HepG2 (cell line): Measurements from ENCODE around the gene CDC37. TPM values are rescaled to one million over a fixed set of nuclear protein-coding genes. Genes with fewer than 3 reads are reported as not detected.
A peak's percentile ranks its signal among the peaks of the same experiment; 100 is the strongest.

Source experiments
- ARNTL ChIP-seq: sonication (generic); formaldehyde crosslinking; IDR thresholded peaks from 2 replicates; pipeline ENCODE4 v1.4.0; 2020; ENCODE audit warnings: mild to moderate bottlenecking, missing genetic modification reagents
- DMTF1 ChIP-seq: sonication (generic); formaldehyde crosslinking; IDR thresholded peaks from 2 replicates; pipeline ENCODE4 v1.4.0; 2020; ENCODE audit warnings: mild to moderate bottlenecking, missing genetic modification reagents
- ELF1 ChIP-seq: sonication (generic); formaldehyde crosslinking; IDR thresholded peaks from 2 replicates; pipeline ENCODE4 v1.4.0; 2020; ENCODE audit warnings: missing genetic modification reagents
- HDAC1 ChIP-seq: sonication (generic); formaldehyde crosslinking; IDR thresholded peaks from 2 replicates; pipeline ENCODE4 v1.5.1; 2020; ENCODE audit warnings: mild to moderate bottlenecking, missing genetic modification reagents
- HMG20A ChIP-seq: IDR thresholded peaks from 2 replicates; pipeline ENCODE4 v1.6.1; 2016; ENCODE audit warnings: borderline replicate concordance
- ISX ChIP-seq: sonication (generic); formaldehyde crosslinking; conservative IDR thresholded peaks from 2 replicates; pipeline ENCODE4 v1.5.0; 2020; ENCODE audit warnings: missing genetic modification reagents
- JUND ChIP-seq: sonication (generic); formaldehyde crosslinking; IDR thresholded peaks from 2 replicates; pipeline ENCODE4 v1.8.0; 2022; ENCODE audit warnings: mild to moderate bottlenecking, missing genetic modification reagents
- KDM3A ChIP-seq: IDR thresholded peaks from 2 replicates; pipeline ENCODE4 v1.6.1; 2018; ENCODE audit warnings: low read depth, missing compliant biosample characterization
- KLF11 ChIP-seq: IDR thresholded peaks from 2 replicates; pipeline ENCODE4 v1.6.1; 2016; ENCODE audit warnings: missing compliant biosample characterization
- MAFF ChIP-seq: IDR thresholded peaks from 2 replicates; pipeline ENCODE4 v1.6.1; 2011; ENCODE audit warnings: low read depth, low read length, improper control_type of control experiment
- MEIS1 ChIP-seq: sonication (generic); formaldehyde crosslinking; IDR thresholded peaks from 2 replicates; pipeline ENCODE4 v1.9.0; 2021; ENCODE audit warnings: mild to moderate bottlenecking, missing genetic modification reagents, moderate library complexity, borderline replicate concordance
- TEAD2 ChIP-seq: sonication (generic); formaldehyde crosslinking; IDR thresholded peaks from 2 replicates; pipeline ENCODE4 v1.9.0; 2021; ENCODE audit warnings: missing genetic modification reagents
- TOPORS ChIP-seq: sonication (generic); formaldehyde crosslinking; IDR thresholded peaks from 2 replicates; pipeline ENCODE4 v1.8.0; 2023; ENCODE audit warnings: mild to moderate bottlenecking, missing genetic modification reagents
- ZFX ChIP-seq: sonication (generic); formaldehyde crosslinking; IDR thresholded peaks from 2 replicates; pipeline ENCODE4 v1.4.0; 2020; ENCODE audit warnings: mild to moderate bottlenecking, low read depth, missing genetic modification reagents, moderate library complexity
- ZNF143 ChIP-seq: sonication (generic); formaldehyde crosslinking; IDR thresholded peaks from 2 replicates; pipeline ENCODE4 v1.4.0; 2020; ENCODE audit warnings: missing genetic modification reagents
- ZNF275 ChIP-seq: sonication (generic); formaldehyde crosslinking; IDR thresholded peaks from 2 replicates; pipeline ENCODE4 v1.8.0; 2022; ENCODE audit warnings: missing genetic modification reagents, mild to moderate bottlenecking, inconsistent platforms, borderline replicate concordance
- ZNF280B ChIP-seq: sonication (generic); formaldehyde crosslinking; IDR thresholded peaks from 2 replicates; pipeline ENCODE4 v1.5.0; 2020; ENCODE audit warnings: missing genetic modification reagents, mild to moderate bottlenecking, borderline replicate concordance
- ZNF30 ChIP-seq: sonication (generic); formaldehyde crosslinking; IDR thresholded peaks from 2 replicates; pipeline ENCODE4 v1.5.0; 2020; ENCODE audit warnings: mild to moderate bottlenecking, missing genetic modification reagents
- ZNF674 ChIP-seq: sonication (generic); formaldehyde crosslinking; IDR thresholded peaks from 2 replicates; pipeline ENCODE4 v1.5.0; 2020; ENCODE audit warnings: low read depth, mild to moderate bottlenecking, missing genetic modification reagents
- ZNF784 ChIP-seq: sonication (generic); formaldehyde crosslinking; IDR thresholded peaks from 2 replicates; pipeline ENCODE4 v1.5.1; 2020; ENCODE audit warnings: missing genetic modification reagents, mild to moderate bottlenecking, borderline replicate concordance
- polyA plus RNA-seq, 8 experiments: library from polyadenylated mRNA; depleted of rRNA in 3 of 8; stranded (reverse) in 7 of 8; unstranded in 1 of 8; fragments of >200 nt; fragmentation: Illumina TruSeq in 4 of 8; extraction: Trizol in 4 of 8; gene quantifications; 2 replicates each; pipeline versions ENCODE4 v1.2.1 to v1.2.3, GENCODE V29; 2011 to 2016; ENCODE audit warnings: low read depth in 4 of 8, missing spikeins in 1 of 8, mixed read lengths in 1 of 8; ENCODE audit not compliant: insufficient read depth in 1 of 8
- total RNA-seq, 5 experiments: library from RNA; depleted of rRNA; stranded (reverse); fragments of >200 nt; fragmentation: Illumina TruSeq; extraction: Trizol; gene quantifications; 2 replicates each; pipeline ENCODE4 v1.2.3, GENCODE V29; 2016; ENCODE audit warnings: low read depth in 1 of 5
- TF ChIP-seq, protein P1 (sequence below): sonication (generic); formaldehyde crosslinking; conservative IDR thresholded peaks from 2 replicates; pipeline ENCODE4 v1.8.0; 2022; ENCODE audit warnings: missing genetic modification reagents

The CDC37 gene
- total and polyA plus RNA-seq, 2 of the 13 experiments (the other 11 are each of a cell fraction or from before 2014, with no cell fraction given): 158 to 177 TPM

- TF ChIP-seq HDAC1 (peak; percentile 80), ZNF784 (CRISPR knock-in tag) (peak; percentile 38; the same call in 1 of the 2 replicates), JUND (no peak; the same call in 1 of the 2 replicates), KLF11 (no peak), HMG20A (no peak), MEIS1 (CRISPR knock-in tag) (no peak), ZNF30 (CRISPR knock-in tag) (no peak), TEAD2 (CRISPR knock-in tag) (no peak), TOPORS (CRISPR knock-in tag) (0 out of 2 replicates have a peak, but pooled peaks have one; percentile 6), ZNF275 (CRISPR knock-in tag) (no peak), DMTF1 (CRISPR knock-in tag) (no peak), ISX (CRISPR knock-in tag) (no peak), KDM3A (CRISPR knock-in tag) (no peak), ZNF143 (CRISPR knock-in tag) (no peak), ZNF674 (CRISPR knock-in tag) (no peak), MAFF (0 out of 2 replicates have a peak, but pooled peaks have one; percentile 25), ARNTL (CRISPR knock-in tag) (no peak), ZNF280B (peak; percentile 95), ELF1 (CRISPR knock-in tag) (peak; percentile 79), ZFX (CRISPR knock-in tag) (peak; percentile 69; the same call in 1 of the 2 replicates)
- TF ChIP-seq, protein P1, sequence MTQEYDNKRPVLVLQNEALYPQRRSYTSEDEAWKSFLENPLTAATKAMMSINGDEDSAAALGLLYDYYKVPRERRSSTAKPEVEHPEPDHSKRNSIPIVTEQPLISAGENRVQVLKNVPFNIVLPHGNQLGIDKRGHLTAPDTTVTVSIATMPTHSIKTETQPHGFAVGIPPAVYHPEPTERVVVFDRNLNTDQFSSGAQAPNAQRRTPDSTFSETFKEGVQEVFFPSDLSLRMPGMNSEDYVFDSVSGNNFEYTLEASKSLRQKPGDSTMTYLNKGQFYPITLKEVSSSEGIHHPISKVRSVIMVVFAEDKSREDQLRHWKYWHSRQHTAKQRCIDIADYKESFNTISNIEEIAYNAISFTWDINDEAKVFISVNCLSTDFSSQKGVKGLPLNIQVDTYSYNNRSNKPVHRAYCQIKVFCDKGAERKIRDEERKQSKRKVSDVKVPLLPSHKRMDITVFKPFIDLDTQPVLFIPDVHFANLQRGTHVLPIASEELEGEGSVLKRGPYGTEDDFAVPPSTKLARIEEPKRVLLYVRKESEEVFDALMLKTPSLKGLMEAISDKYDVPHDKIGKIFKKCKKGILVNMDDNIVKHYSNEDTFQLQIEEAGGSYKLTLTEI (CRISPR knock-in tag): no peak
Observed at GRCh38 chr19:10380313-10381102, 22.8 kb downstream of the CDC37 start, which contains the start of gene TYK2 (continued).
